ENCODE data around the gene TMED4. TPM values are rescaled to one million over a fixed set of nuclear protein-coding genes. Genes with fewer than 3 reads are reported as not detected.

The TMED4 gene
- total and polyA plus RNA-seq, 2 of the 13 experiments (the other 11 are each of a cell fraction or from before 2014, with no cell fraction given): 81.4 to 109 TPM

DNA sequence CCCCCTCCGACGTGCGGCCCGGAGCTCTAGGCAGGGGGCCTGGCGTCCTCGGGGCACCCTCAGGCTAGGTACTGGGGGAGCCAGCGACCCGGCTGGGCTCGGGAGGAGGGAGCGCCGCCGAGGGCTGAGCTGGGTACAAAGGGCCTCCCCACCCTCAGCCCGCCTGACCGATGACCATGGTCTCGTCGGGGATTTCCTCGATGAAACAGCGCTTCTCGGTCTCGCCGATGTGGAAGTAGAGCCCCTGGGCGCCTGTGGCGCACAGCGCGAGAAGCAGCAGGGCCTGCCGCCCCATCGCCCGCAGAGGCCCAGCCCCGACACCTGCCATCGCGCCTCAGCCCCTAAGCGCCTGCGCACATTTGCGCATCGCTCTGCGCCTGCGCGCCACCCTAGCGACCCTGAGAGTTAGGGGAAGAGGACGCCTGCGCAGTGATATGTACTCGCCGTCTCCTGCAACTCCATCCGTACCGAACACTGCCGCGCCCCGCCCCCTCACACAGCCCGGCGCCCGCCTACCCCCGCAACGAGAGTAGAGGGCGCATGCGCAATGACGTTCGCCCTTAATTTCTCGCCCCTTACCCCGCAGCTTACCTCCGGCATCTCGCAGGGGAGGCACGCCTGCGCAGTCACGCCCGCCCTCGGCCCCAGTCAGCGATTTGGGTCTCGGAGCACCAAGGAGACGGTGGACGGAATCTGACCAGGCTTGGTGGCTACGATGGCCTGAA lies at the start of gene TMED4 (continued):
- TF ChIP-seq, protein P1, sequence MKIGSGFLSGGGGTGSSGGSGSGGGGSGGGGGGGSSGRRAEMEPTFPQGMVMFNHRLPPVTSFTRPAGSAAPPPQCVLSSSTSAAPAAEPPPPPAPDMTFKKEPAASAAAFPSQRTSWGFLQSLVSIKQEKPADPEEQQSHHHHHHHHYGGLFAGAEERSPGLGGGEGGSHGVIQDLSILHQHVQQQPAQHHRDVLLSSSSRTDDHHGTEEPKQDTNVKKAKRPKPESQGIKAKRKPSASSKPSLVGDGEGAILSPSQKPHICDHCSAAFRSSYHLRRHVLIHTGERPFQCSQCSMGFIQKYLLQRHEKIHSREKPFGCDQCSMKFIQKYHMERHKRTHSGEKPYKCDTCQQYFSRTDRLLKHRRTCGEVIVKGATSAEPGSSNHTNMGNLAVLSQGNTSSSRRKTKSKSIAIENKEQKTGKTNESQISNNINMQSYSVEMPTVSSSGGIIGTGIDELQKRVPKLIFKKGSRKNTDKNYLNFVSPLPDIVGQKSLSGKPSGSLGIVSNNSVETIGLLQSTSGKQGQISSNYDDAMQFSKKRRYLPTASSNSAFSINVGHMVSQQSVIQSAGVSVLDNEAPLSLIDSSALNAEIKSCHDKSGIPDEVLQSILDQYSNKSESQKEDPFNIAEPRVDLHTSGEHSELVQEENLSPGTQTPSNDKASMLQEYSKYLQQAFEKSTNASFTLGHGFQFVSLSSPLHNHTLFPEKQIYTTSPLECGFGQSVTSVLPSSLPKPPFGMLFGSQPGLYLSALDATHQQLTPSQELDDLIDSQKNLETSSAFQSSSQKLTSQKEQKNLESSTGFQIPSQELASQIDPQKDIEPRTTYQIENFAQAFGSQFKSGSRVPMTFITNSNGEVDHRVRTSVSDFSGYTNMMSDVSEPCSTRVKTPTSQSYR (CRISPR knock-in tag; IDR thresholded peaks at IDR 0.05; ENCODE audit: borderline replicate concordance): peak; percentile 30; the same call in 1 of the 2 replicates
- TF ChIP-seq ZNF672 (CRISPR knock-in tag; IDR thresholded peaks at IDR 0.05) (no peak), KLF16 (CRISPR knock-in tag; IDR thresholded peaks at IDR 0.05) (no peak; a peak in 1 of 4 replicates), ARID2 (CRISPR knock-in tag; IDR thresholded peaks at IDR 0.05; ENCODE audit: borderline replicate concordance) (no peak), NAIF1 (CRISPR knock-in tag; IDR thresholded peaks at IDR 0.05; ENCODE audit: borderline replicate concordance) (peak; percentile 89), ZNF138 (CRISPR knock-in tag; IDR thresholded peaks at IDR 0.05; ENCODE audit: low read depth) (peak; percentile 6; the same call in 1 of the 2 replicates), DNMT1 (CRISPR knock-in tag; IDR thresholded peaks at IDR 0.05) (no peak), ZNF547 (CRISPR knock-in tag; IDR thresholded peaks at IDR 0.05) (no peak), ZNF383 (CRISPR knock-in tag; IDR thresholded peaks at IDR 0.05; ENCODE audit: borderline replicate concordance) (no peak), MATR3 (CRISPR knock-in tag; IDR thresholded peaks at IDR 0.05) (no peak), TBP (CRISPR knock-in tag; IDR thresholded peaks at IDR 0.05) (no peak)
- TF ChIP-seq, protein P2, sequence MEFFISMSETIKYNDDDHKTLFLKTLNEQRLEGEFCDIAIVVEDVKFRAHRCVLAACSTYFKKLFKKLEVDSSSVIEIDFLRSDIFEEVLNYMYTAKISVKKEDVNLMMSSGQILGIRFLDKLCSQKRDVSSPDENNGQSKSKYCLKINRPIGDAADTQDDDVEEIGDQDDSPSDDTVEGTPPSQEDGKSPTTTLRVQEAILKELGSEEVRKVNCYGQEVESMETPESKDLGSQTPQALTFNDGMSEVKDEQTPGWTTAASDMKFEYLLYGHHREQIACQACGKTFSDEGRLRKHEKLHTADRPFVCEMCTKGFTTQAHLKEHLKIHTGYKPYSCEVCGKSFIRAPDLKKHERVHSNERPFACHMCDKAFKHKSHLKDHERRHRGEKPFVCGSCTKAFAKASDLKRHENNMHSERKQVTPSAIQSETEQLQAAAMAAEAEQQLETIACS (CRISPR knock-in tag; IDR thresholded peaks at IDR 0.05): no peak
- TF ChIP-seq, protein P3, sequence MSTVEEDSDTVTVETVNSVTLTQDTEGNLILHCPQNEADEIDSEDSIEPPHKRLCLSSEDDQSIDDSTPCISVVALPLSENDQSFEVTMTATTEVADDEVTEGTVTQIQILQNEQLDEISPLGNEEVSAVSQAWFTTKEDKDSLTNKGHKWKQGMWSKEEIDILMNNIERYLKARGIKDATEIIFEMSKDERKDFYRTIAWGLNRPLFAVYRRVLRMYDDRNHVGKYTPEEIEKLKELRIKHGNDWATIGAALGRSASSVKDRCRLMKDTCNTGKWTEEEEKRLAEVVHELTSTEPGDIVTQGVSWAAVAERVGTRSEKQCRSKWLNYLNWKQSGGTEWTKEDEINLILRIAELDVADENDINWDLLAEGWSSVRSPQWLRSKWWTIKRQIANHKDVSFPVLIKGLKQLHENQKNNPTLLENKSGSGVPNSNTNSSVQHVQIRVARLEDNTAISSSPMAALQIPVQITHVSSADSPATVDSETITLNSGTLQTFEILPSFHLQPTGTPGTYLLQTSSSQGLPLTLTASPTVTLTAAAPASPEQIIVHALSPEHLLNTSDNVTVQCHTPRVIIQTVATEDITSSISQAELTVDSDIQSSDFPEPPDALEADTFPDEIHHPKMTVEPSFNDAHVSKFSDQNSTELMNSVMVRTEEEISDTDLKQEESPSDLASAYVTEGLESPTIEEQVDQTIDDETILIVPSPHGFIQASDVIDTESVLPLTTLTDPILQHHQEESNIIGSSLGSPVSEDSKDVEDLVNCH (CRISPR knock-in tag; IDR thresholded peaks at IDR 0.05): no peak
- TF ChIP-seq, protein P4, sequence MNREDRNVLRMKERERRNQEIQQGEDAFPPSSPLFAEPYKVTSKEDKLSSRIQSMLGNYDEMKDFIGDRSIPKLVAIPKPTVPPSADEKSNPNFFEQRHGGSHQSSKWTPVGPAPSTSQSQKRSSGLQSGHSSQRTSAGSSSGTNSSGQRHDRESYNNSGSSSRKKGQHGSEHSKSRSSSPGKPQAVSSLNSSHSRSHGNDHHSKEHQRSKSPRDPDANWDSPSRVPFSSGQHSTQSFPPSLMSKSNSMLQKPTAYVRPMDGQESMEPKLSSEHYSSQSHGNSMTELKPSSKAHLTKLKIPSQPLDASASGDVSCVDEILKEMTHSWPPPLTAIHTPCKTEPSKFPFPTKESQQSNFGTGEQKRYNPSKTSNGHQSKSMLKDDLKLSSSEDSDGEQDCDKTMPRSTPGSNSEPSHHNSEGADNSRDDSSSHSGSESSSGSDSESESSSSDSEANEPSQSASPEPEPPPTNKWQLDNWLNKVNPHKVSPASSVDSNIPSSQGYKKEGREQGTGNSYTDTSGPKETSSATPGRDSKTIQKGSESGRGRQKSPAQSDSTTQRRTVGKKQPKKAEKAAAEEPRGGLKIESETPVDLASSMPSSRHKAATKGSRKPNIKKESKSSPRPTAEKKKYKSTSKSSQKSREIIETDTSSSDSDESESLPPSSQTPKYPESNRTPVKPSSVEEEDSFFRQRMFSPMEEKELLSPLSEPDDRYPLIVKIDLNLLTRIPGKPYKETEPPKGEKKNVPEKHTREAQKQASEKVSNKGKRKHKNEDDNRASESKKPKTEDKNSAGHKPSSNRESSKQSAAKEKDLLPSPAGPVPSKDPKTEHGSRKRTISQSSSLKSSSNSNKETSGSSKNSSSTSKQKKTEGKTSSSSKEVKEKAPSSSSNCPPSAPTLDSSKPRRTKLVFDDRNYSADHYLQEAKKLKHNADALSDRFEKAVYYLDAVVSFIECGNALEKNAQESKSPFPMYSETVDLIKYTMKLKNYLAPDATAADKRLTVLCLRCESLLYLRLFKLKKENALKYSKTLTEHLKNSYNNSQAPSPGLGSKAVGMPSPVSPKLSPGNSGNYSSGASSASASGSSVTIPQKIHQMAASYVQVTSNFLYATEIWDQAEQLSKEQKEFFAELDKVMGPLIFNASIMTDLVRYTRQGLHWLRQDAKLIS (CRISPR knock-in tag; IDR thresholded peaks at IDR 0.05): no peak
- TF ChIP-seq, protein P5, sequence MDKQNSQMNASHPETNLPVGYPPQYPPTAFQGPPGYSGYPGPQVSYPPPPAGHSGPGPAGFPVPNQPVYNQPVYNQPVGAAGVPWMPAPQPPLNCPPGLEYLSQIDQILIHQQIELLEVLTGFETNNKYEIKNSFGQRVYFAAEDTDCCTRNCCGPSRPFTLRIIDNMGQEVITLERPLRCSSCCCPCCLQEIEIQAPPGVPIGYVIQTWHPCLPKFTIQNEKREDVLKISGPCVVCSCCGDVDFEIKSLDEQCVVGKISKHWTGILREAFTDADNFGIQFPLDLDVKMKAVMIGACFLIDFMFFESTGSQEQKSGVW (CRISPR knock-in tag; IDR thresholded peaks at IDR 0.05; ENCODE audit: borderline replicate concordance): no peak
